Fibroblast of villous mesenchyme (primary cell): ENCODE data around the gene AKAP6. TPM values are rescaled to one million over a fixed set of nuclear protein-coding genes. Genes with fewer than 3 reads are reported as not detected.

Experiments
- DNase-seq: peaks from one replicate; pipeline ENCODE4 v3.0.0-alpha.2; 2010; ENCODE audit warnings: low read depth
- H3K4me3 ChIP-seq: 2 replicates; pipeline ENCODE4 v1.5.1; 2011; ENCODE audit warnings: low read depth, mild to moderate bottlenecking, low read length
- CTCF ChIP-seq: IDR thresholded peaks from 2 replicates; pipeline ENCODE4 v1.5.1; 2012; ENCODE audit warnings: low read depth, mild to moderate bottlenecking, low read length; ENCODE audit not compliant: insufficient read depth
- total RNA-seq: library from RNA; depleted of rRNA; stranded (reverse); fragments of >200 nt; gene quantifications from 2 replicates; pipeline ENCODE4 v1.2.3, GENCODE V29; 2012

AKAP6 gene
- total RNA-seq, 1 donor: 3.9 TPM

- no peak for DNase-seq
- TF ChIP-seq CTCF: no peak
- no peak overlapping the region for H3K4me3 ChIP-seq
These were observed 487.5 kb downstream of the AKAP6 start for GRCh38 chr14:32816588-32816987.

- no peak for TF ChIP-seq CTCF
- H3K4me3 ChIP-seq: no peak overlapping the region
- DNase-seq: no peak
These were observed 488.7 kb downstream of the AKAP6 start for GRCh38 chr14:32817780-32818179.

GRCh38 chr14:32818581-32818980 is 489.5 kb downstream of the AKAP6 start:
- no peak for TF ChIP-seq CTCF
- no peak overlapping the region for H3K4me3 ChIP-seq
- DNase-seq: no peak

GRCh38 chr14:32820181-32820580 is 491.1 kb downstream of the AKAP6 start:
- no peak for DNase-seq
- TF ChIP-seq CTCF: no peak

GRCh38 chr14:32820682-32821081 is 491.6 kb downstream of the AKAP6 start:
- TF ChIP-seq CTCF: no peak
- H3K4me3 ChIP-seq: no peak overlapping the region
- no peak for DNase-seq

More at GRCh38 chr14:32820181-32820580, 491.1 kb downstream of the AKAP6 start:
- no peak overlapping the region for H3K4me3 ChIP-seq

- DNase-seq: peak; percentile 61
- H3K4me3 ChIP-seq: no peak overlapping the region
- no peak for TF ChIP-seq CTCF
These were observed 493.0 kb downstream of the AKAP6 start for GRCh38 chr14:32821964-32822653.

- TF ChIP-seq CTCF: no peak
- H3K4me3 ChIP-seq: no peak overlapping the region
- no peak for DNase-seq
These were observed 494.6 kb downstream of the AKAP6 start for GRCh38 chr14:32823706-32824105.
